IMR-90 (cell line): ENCODE measurements around the gene MTCL1. TPM values are rescaled to one million over a fixed set of nuclear protein-coding genes. Genes with fewer than 3 reads are reported as not detected.

ENCODE experiments used
- ATAC-seq: fragments of 200-7000 bp; cut with Tn5 transposase; 2 replicates; pipeline ENCODE4 v1.9.1; 2020; ENCODE audit warnings: low read depth, mild to moderate bottlenecking, moderate library complexity
- BruUV-seq: library from RNA; stranded (reverse); fragments of 400-500 nt; replicated peaks from 2 replicates; lab custom pipeline; 2021; lab: Mats Ljungman, UMichigan
- CTCF ChIA-PET: fragments of 300-600 bp; formaldehyde crosslinking; extraction: SDS; loops from one replicate; lab custom pipeline; 2021; ENCODE audit warnings: antibody characterized with exemption; lab: Yijun Ruan, JAX
- POLR2A ChIA-PET: fragments of 300-600 bp; sonication (Branson Sonifier 250); formaldehyde crosslinking; loops from one replicate; lab custom pipeline; 2022; ENCODE audit warnings: antibody characterized with exemption; ENCODE audit not compliant: unreplicated experiment; lab: Charles Lee
- DNase-seq: peaks from one replicate; pipeline ENCODE4 v3.0.0; 2013
- H2AFZ ChIP-seq: replicated peaks from 2 replicates; pipeline ENCODE3; 2013; ENCODE audit warnings: low read length, mild to moderate bottlenecking; ENCODE audit not compliant: poor library complexity
- H2AK5ac ChIP-seq: 2 replicates; pipeline ENCODE4 v1.6.1; 2013; ENCODE audit warnings: low read depth, low read length, inconsistent platforms
- H2AK9ac ChIP-seq: replicated peaks from 2 replicates; pipeline ENCODE3; 2013; ENCODE audit warnings: mild to moderate bottlenecking, low read depth, low read length, moderate library complexity; ENCODE audit not compliant: poor library complexity
- H2BK120ac ChIP-seq: 2 replicates; pipeline ENCODE4 v1.6.1; 2013; ENCODE audit warnings: low read depth, low read length, inconsistent platforms
- H2BK15ac ChIP-seq: 3 replicates; pipeline ENCODE4 v1.6.1; 2013; ENCODE audit warnings: low read depth, low read length, inconsistent platforms
- H2BK20ac ChIP-seq: 2 replicates; pipeline ENCODE4 v1.6.1; 2013; ENCODE audit warnings: low read depth, mild to moderate bottlenecking, inconsistent platforms, low read length, moderate library complexity
- H2BK5ac ChIP-seq: 2 replicates; pipeline ENCODE4 v1.6.1; 2013; ENCODE audit warnings: mild to moderate bottlenecking, low read depth, low read length, inconsistent platforms; ENCODE audit not compliant: poor library complexity, severe bottlenecking
- H3K14ac ChIP-seq: replicated peaks from 2 replicates; pipeline ENCODE4 v1.6.1; 2013; ENCODE audit warnings: low read depth, low read length, inconsistent platforms
- H3K18ac ChIP-seq: 2 replicates; pipeline ENCODE4 v1.6.1; 2013; ENCODE audit warnings: low read depth, low read length, control low read depth
- H3K23ac ChIP-seq: 2 replicates; pipeline ENCODE4 v1.6.1; 2013; ENCODE audit warnings: low read depth, low read length, inconsistent platforms
- H3K27ac ChIP-seq: 2 replicates; pipeline ENCODE4 v1.5.1; 2013; ENCODE audit warnings: mild to moderate bottlenecking, control low read depth, low read length; ENCODE audit not compliant: insufficient read depth
- H3K27me3 ChIP-seq: 2 replicates; pipeline ENCODE4 v1.6.1; 2013; ENCODE audit warnings: low read length; ENCODE audit not compliant: control insufficient read depth, insufficient read depth
- H3K36me3 ChIP-seq: 2 replicates; pipeline ENCODE4 v1.6.1; 2013; ENCODE audit warnings: low read length, mixed read lengths; ENCODE audit not compliant: control insufficient read depth, insufficient read depth
- H3K4ac ChIP-seq: 2 replicates; pipeline ENCODE4 v1.6.1; 2013; ENCODE audit warnings: low read depth, low read length, inconsistent platforms
- H3K4me1 ChIP-seq: 2 replicates; pipeline ENCODE4 v1.6.1; 2013; ENCODE audit warnings: low read length, mixed read lengths; ENCODE audit not compliant: control insufficient read depth, insufficient read depth
- H3K4me2 ChIP-seq: 2 replicates; pipeline ENCODE4 v1.6.1; 2013; ENCODE audit warnings: low read depth, mild to moderate bottlenecking, control low read depth, low read length, moderate library complexity
- H3K4me3 ChIP-seq: 2 replicates; pipeline ENCODE4 v1.5.1; 2013; ENCODE audit warnings: low read depth, mild to moderate bottlenecking, control low read depth, low read length, moderate library complexity; ENCODE audit not compliant: insufficient read depth
- H3K56ac ChIP-seq: 2 replicates; pipeline ENCODE4 v1.6.1; 2013; ENCODE audit warnings: low read length, inconsistent platforms; ENCODE audit not compliant: insufficient read depth; ENCODE audit errors: extremely low read depth
- H3K79me1 ChIP-seq, 2 experiments: 2 replicates each; pipeline ENCODE4 v1.6.1; 2013; ENCODE audit warnings: low read length in 2 of 2, inconsistent platforms in 1 of 2, low read depth in 1 of 2
- H3K9ac ChIP-seq: 2 replicates; pipeline ENCODE4 v1.6.1; 2013; ENCODE audit warnings: low read depth, low read length, control low read depth
- H3K9me1 ChIP-seq: 2 replicates; pipeline ENCODE4 v1.6.1; 2013; ENCODE audit warnings: low read length, inconsistent platforms; ENCODE audit not compliant: insufficient read depth
- H3K9me3 ChIP-seq: 2 replicates; pipeline ENCODE4 v1.6.1; 2013; ENCODE audit warnings: low read length; ENCODE audit not compliant: control insufficient read depth, insufficient read depth
- H4K20me1 ChIP-seq: 2 replicates; pipeline ENCODE4 v1.6.1; 2013; ENCODE audit warnings: low read length, inconsistent platforms; ENCODE audit not compliant: insufficient read depth
- H4K5ac ChIP-seq: 2 replicates; pipeline ENCODE4 v1.6.1; 2013; ENCODE audit warnings: mild to moderate bottlenecking, low read depth, low read length, control low read depth
- H4K8ac ChIP-seq, 2 experiments: 2 replicates each; pipeline ENCODE4 v1.6.1; 2013; ENCODE audit warnings: low read depth in 2 of 2, low read length in 2 of 2, control low read depth in 1 of 2, inconsistent platforms in 1 of 2
- H4K91ac ChIP-seq: 2 replicates; pipeline ENCODE4 v1.6.1; 2013; ENCODE audit warnings: low read depth, low read length, inconsistent platforms; ENCODE audit not compliant: insufficient read depth
- RFX5 ChIP-seq: IDR thresholded peaks from 2 replicates; pipeline ENCODE4 v1.8.0; 2012; ENCODE audit warnings: low read depth, mild to moderate bottlenecking, low read length, moderate library complexity
- WGBS, 2 experiments: methylation state at CpG; one replicate each; pipeline versions ENCODE4 v1.1.5 to v1.1.7; 2013; ENCODE audit warnings: missing lambda C conversion rate in 2 of 2; ENCODE audit not compliant: insufficient read length in 1 of 2; ENCODE audit errors: extremely low coverage in 2 of 2; 5-methylcytosine and 5-hydroxymethylcytosine counted together
- dilution Hi-C: fragments of 300-500 bp; cut with HindIII; formaldehyde crosslinking; loops from one replicate; pipeline ENCODE4 v1.14.3; 2018; ENCODE audit warnings: low sequenced_read_pairs; ENCODE audit not compliant: unreplicated experiment
- in situ Hi-C: fragments of 300-500 bp; cut with MboI; formaldehyde crosslinking; loops from 3 replicates; pipeline ENCODE4 v1.14.3; 2019; ENCODE audit warnings: low sequenced_read_pairs, inconsistent platforms, mixed read lengths
- intact Hi-C: fragments of 100-400 bp; cut with micrococcal nuclease; formaldehyde crosslinking; loops from 2 replicates; pipeline ENCODE4 v1.10.0; 2022
- polyA plus RNA-seq, 3 experiments: library from polyadenylated mRNA; depleted of rRNA; stranded (reverse); fragments of >200 nt; gene quantifications; 2 replicates each; pipeline ENCODE4 v1.2.3, GENCODE V29; 2012; ENCODE audit warnings: low replicate concordance in 1 of 3
- total RNA-seq: library from RNA; depleted of rRNA; stranded (reverse); fragments of >200 nt; gene quantifications from 2 replicates; pipeline ENCODE4 v1.2.3, GENCODE V29; 2012

The MTCL1 gene
- total and polyA plus RNA-seq, 2 of the 4 experiments (the other 2 are of a cell fraction) = 29.0 to 45.3 TPM

DNA sequence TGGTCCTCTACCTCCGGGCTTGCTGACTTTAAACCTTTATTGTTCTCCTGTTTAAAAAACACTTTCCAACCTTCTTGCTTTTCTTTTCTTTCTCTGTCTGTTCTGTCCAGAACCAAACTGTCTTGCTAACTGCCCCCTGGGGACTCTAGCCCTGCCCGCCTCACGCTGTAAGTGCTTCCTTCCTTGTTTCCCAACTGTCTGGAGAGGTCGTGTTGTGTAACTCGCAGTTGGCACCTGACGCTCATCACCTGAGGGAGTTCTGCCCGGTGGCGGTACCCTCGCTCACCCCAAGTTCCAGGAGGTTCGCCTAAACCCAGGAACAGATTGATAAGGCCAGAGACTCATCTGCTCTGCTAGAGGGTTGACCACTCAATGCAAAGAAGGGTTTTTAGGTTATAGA, 123.4 kb downstream of the MTCL1 start:
- no peak overlapping the region for H2AK5ac ChIP-seq
- no peak overlapping the region for H3K4me3 ChIP-seq
- ChIA-PET CTCF (no interaction called here), POLR2A (no interaction called here)
- intact Hi-C loops (no loop called here), in situ Hi-C loops (no loop called here), dilution Hi-C loops (no loop called here)
- 0 out of 2 replicates have a peak overlapping the region, but pooled peaks have one; percentile 40 for H3K14ac ChIP-seq
- ATAC-seq (no peak), DNase-seq (no peak)
- WGBS, 2 experiments = 93% methylated on average over 6 of the region's 10 CpGs; no CpG with 5 or more reads in 1 of the 2 experiments
- H4K91ac ChIP-seq = no peak overlapping the region
- H2AFZ ChIP-seq = no peak overlapping the region
- H3K4me1 ChIP-seq = peaks cover 16% of the 10 kb centered on the region
- no peaks in the 10 kb centered on the region for H4K20me1 ChIP-seq
- H3K36me3 ChIP-seq = peaks cover 51% of the 10 kb centered on the region
- BruUV-seq = no TSS peak
- no peak overlapping the region for H3K4me2 ChIP-seq
- H2BK120ac ChIP-seq = peak overlapping the region; percentile 46; the same call in 1 of the 2 replicates
- no peak overlapping the region for H4K5ac ChIP-seq
- H3K9me3 ChIP-seq = no peaks in the 10 kb centered on the region
- H2BK20ac ChIP-seq = no peak overlapping the region
- H2BK5ac ChIP-seq = no peak overlapping the region
- H3K9ac ChIP-seq = no peak overlapping the region
- peaks cover 20 to 59% of the 10 kb centered on the region in 2 experiments for H3K79me1 ChIP-seq
- H3K27me3 ChIP-seq = no peaks in the 10 kb centered on the region
- peak overlapping the region; percentile 5 to 37; a peak in 2 of 4 replicates for H4K8ac ChIP-seq
- H3K18ac ChIP-seq = no peak overlapping the region
- no peak for TF ChIP-seq RFX5
- peaks cover 35% of the 10 kb centered on the region for H3K9me1 ChIP-seq
- H3K4ac ChIP-seq = peak overlapping the region; percentile 48
- no peak overlapping the region for H3K56ac ChIP-seq
- H2AK9ac ChIP-seq = no peak overlapping the region
- no peak overlapping the region for H3K23ac ChIP-seq
- H3K27ac ChIP-seq = 0 out of 2 replicates have a peak overlapping the region, but pooled peaks have one; percentile 11
- no peak overlapping the region for H2BK15ac ChIP-seq
